SU-DHL-6 (cell line): ENCODE results near the gene BANP.

Experiments used
- EZH2phosphoT487 ChIP-seq: fragments of 200-600 bp; sonication (generic), shearing (Covaris generic); conservative IDR thresholded peaks from 2 replicates; pipeline ENCODE4 v1.6.1; 2018; ENCODE audit warnings: mild to moderate bottlenecking, antibody characterized with exemption, low read length, moderate library complexity, mixed read lengths
- TF ChIP-seq, protein P1 (sequence below): fragments of 200-600 bp; sonication (generic); IDR thresholded peaks from one replicate; pipeline ENCODE4 v1.5.1; 2017; ENCODE audit warnings: antibody characterized with exemption, mild to moderate bottlenecking, low read length, moderate library complexity; ENCODE audit not compliant: insufficient read depth, poor library complexity, severe bottlenecking

DNA sequence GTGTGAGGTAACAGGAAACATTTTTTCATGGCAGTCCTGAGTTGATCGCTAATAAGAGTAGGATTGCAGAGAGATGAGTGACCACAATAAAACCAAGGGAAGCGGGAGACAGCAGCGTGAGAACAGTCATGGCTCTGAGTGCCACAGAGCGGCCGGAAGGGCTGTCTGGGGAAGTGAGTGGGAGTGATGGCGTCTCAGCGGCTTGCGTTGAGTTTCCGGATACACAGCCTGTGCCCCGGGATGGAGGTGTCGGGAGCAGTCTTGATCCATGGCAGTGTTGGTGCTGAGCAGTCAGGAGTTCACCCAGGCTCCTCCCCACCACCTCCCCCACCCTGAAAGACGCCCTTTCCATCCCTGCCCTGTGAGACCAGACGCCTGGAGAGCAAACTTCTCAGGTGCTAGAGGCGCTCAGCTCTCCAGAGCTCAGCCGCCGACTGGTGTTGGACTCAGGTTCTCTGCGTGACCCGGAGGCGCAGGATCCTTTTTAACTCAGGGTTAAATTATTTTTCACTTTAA is 59.8 kb downstream of the BANP start:
- TF ChIP-seq, protein P1, sequence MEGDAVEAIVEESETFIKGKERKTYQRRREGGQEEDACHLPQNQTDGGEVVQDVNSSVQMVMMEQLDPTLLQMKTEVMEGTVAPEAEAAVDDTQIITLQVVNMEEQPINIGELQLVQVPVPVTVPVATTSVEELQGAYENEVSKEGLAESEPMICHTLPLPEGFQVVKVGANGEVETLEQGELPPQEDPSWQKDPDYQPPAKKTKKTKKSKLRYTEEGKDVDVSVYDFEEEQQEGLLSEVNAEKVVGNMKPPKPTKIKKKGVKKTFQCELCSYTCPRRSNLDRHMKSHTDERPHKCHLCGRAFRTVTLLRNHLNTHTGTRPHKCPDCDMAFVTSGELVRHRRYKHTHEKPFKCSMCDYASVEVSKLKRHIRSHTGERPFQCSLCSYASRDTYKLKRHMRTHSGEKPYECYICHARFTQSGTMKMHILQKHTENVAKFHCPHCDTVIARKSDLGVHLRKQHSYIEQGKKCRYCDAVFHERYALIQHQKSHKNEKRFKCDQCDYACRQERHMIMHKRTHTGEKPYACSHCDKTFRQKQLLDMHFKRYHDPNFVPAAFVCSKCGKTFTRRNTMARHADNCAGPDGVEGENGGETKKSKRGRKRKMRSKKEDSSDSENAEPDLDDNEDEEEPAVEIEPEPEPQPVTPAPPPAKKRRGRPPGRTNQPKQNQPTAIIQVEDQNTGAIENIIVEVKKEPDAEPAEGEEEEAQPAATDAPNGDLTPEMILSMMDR, result no peak
- TF ChIP-seq EZH2phosphoT487, result no peak
